Central memory CD4-positive, alpha-beta T cell (primary cell): ENCODE measurements around the gene SSTR1.

Source experiments
- DNase-seq: peaks from one replicate; pipeline ENCODE4 v3.0.0; 2022

Gene SSTR1

DNA sequence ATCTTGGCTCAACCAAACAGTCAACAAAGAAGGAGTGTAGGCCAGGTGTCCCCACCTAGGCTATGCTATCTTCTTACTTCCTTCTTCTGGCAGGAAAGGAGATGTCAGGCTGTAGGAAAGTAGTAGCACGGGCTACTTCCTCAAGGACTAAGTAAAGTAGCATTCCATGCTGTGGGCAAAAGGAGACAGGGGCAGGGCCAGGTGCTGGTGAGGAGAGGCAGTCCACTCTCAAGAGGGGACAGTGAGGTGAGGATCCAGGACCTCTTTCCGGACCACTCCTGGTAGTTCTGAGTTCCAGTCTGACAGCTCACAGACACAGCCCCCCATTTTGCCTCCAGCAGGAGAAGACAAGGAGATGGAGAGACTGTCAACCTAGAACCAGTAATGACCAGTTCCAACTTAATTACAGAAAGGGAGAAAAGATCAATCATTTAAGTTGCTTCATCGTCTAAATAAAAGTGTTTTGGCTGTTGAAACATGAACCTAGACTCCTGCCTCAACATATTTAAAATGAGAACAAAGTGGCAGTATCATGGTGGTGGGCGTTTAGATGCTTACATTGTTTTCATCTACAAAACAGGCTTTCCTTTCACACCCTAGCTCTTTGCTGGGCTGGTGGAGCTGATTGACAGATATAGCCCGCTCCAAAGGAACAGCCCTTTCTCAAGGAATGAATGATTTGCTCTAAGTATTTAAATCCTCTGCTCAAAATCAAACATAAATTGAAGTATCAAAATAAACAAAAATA is 5.1 kb upstream of the SSTR1 start:
- no peak for DNase-seq

DNA sequence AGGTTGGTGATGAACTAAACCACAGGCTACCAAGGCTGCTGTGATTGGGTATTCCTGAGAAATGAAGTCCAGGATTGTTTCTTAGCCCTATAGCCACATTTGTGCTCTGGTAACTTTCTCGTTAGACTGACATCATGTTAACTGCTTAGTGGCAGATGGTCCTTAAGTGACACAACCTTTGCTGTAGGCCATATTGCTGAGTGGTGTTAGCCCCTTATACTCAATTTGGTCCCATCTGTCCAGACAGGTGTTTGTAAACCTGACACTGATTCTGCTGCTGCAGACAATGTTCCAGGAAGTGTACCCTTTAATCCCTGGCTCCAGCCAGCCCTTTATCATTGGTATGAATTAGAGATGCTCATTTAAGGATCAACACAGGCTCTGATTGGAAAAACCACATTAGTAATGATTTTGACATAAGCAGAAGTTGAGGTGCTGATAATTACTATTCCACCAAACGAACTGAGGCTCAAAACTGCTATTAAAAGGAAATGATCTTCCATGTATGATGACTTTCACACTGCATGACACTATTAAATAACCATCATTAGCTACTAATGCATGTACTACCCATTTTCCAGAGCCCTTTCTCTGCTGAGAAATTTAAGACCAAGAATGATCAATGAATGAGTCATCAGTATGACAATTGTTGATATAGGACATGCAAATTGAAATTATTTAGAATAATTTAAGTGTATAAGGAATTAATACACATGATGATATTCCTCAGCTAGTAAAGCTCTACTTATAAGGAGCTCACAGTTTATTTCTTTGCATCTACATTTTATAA is 3.6 kb upstream of the SSTR1 start:
- DNase-seq, result no peak

DNA sequence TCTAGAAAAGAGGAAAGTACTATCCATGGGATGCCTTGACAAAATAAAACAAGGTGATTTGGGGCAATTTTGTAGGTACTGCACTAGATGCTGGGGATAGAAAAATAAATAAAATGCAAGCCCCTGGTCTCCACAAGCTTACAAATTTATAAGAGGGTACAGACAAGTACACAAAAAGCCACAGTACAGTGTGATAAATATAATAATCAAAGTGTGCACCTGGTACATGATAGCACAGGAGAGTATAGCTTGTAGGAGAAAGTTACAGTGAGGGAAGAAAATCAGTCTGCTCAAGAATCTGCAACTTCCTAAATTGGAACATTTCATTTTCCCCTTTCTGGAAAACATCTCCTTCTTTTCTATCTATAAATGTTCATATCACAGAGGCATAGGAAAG is 3.0 kb upstream of the SSTR1 start:
- no peak for DNase-seq

DNA sequence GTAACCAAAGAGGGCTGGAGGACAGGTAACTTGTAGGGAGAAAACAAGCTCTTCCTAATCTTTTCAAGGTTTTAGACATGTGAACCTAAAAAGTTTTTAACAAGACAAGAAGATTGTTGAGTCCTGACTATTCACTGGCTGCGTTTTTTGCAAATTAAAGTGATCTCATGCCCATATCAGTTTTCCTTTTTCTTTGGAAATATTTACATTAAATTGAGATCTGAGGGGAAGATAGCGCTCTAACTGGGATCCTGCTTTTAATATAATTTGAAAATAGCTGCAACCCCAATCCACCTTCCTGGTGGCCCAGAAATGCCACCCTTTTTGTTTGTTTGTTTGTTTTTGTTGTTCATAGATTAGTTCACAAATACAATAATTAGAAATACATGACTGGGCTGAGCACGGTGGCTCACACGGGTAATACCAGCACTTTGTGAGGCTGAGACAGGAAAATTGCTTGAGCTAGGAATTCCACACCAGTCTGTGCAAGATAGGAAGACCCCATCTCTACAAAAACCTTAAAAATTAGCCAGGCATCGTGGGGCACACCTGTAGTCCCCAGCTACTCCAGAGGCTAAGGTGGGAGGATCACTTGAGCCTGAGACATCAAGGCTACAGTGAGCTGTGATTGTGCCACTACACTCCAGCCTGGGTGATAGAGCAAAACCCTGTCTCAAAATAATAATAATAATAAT is 2.4 kb upstream of the SSTR1 start:
- no peak for DNase-seq

DNA sequence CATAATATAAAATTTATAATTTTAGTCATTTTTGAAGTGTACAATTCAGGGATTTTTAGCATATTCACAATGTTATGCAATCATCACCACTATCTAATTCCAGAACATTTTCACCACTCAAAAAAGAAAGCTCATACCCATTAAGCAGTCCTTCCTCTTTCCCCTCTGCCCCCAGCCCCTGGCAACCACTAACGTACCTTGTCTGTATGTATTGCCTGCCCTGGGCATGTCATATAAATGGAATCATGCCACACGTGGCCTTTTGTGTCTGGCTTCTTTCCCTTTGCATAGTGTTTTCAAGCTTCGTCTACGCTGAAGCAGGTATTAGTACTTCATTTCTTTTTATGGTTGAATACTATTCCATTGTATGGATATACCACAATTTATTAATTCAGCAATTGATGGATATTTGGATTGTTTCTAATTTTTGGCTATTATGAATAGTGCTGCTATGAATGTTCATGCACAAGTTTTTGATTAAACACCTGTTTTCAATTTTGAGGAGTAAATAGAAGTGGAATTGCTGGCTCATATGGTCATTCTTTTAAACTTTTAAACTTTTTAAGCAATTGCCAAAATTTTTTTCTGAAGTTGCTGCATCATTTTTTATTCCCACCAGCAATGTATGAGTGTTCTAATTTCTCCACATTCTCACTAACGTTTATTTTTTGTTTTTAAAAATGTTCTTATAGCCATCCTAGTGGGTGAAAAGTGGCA is 1.6 kb upstream of the SSTR1 start:
- no peak for DNase-seq

DNA sequence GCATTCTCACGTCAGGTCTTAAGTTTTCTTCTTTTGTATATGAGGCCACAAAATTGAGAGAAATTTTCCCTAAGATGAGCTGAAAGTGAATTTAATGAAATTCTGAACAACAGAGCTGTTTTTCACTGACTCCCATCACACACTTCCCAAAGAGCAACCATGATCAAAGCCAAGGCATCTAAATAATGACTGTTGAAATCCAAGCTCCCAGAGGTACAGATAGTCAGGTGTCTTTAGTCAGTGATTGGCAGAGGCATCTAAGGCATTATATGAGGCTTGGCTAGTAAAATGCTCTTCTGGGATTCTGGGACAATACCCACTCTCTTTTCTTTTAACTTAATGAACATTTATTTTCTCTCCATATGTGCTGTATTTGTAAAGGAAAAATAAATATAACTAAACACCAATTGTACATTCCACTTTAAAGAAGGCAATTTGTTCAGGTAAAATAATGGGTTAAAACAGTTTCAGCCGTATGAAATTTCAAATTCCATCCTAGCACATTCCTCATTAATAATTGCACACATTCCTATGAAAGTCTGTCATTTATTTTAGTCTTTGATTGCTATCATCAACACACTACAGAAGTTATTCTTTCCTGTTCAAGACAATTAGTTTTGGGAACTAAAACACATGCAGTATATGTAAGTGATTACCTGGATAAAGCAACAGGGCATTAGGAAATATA is 871 bp upstream of the SSTR1 start:
- no peak for DNase-seq

DNA sequence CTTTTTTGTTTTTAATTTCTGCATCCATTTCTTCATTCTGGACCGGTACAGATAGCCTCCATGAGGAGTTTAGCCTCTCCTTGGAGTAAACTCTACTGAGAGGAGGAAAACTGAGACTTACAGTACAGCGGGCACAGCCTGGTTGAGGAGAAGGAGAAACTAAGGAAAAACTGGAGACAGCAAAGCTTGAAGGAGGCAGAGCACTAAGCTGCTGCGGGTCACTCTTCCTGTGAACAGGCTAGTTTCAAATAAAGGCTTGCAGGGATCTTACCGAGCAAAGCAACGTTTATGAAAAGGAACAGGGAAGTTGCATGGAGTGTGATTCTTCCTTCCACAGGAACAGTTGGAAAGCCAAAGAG is 348 bp upstream of the SSTR1 start:
- DNase-seq, result no peak

DNA sequence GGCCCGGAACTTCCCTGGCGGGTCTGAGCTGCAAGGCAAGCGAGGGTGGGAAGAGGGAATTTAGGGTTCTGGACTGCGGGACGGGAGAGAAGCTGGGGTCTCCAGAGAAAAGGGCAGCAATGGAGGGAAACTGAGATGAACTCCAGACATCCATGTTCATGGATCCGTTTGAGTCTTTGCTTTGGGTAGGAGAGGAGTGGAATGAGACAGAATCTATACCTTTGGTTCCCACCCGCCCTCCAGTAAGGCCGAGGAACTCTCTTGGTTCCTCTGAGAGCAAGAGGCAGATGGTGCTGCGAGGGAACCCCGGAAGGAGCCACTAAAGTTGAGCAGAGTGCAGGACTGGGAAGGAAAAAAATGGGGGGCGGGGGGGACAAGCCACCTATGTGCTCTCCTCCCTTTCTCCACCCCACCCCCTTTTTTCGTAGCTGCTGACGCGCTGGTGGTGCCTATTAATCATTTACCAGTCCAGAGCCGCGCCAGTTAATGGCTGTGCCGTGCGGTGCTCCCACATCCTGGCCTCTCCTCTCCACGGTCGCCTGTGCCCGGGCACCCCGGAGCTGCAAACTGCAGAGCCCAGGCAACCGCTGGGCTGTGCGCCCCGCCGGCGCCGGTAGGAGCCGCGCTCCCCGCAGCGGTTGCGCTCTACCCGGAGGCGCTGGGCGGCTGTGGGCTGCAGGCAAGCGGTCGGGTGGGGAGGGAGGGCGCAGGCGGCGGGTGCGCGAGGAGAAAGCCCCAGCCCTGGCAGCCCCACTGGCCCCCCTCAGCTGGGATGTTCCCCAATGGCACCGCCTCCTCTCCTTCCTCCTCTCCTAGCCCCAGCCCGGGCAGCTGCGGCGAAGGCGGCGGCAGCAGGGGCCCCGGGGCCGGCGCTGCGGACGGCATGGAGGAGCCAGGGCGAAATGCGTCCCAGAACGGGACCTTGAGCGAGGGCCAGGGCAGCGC is 1.2 kb downstream of the SSTR1 start:
- DNase-seq, result no peak

DNA sequence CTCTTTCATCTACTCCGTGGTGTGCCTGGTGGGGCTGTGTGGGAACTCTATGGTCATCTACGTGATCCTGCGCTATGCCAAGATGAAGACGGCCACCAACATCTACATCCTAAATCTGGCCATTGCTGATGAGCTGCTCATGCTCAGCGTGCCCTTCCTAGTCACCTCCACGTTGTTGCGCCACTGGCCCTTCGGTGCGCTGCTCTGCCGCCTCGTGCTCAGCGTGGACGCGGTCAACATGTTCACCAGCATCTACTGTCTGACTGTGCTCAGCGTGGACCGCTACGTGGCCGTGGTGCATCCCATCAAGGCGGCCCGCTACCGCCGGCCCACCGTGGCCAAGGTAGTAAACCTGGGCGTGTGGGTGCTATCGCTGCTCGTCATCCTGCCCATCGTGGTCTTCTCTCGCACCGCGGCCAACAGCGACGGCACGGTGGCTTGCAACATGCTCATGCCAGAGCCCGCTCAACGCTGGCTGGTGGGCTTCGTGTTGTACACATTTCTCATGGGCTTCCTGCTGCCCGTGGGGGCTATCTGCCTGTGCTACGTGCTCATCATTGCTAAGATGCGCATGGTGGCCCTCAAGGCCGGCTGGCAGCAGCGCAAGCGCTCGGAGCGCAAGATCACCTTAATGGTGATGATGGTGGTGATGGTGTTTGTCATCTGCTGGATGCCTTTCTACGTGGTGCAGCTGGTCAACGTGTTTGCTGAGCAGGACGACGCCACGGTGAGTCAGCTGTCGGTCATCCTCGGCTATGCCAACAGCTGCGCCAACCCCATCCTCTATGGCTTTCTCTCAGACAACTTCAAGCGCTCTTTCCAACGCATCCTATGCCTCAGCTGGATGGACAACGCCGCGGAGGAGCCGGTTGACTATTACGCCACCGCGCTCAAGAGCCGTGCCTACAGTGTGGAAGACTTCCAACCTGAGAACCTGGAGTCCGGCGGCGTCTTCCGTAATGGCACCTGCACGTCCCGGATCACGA is 2.2 kb downstream of the SSTR1 start:
- no peak for DNase-seq

DNA sequence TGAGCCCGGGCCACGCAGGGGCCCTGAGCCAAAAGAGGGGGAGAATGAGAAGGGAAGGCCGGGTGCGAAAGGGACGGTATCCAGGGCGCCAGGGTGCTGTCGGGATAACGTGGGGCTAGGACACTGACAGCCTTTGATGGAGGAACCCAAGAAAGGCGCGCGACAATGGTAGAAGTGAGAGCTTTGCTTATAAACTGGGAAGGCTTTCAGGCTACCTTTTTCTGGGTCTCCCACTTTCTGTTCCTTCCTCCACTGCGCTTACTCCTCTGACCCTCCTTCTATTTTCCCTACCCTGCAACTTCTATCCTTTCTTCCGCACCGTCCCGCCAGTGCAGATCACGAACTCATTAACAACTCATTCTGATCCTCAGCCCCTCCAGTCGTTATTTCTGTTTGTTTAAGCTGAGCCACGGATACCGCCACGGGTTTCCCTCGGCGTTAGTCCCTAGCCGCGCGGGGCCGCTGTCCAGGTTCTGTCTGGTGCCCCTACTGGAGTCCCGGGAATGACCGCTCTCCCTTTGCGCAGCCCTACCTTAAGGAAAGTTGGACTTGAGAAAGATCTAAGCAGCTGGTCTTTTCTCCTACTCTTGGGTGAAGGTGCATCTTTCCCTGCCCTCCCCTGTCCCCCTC is 3.0 kb downstream of the SSTR1 start:
- DNase-seq, result no peak

DNA sequence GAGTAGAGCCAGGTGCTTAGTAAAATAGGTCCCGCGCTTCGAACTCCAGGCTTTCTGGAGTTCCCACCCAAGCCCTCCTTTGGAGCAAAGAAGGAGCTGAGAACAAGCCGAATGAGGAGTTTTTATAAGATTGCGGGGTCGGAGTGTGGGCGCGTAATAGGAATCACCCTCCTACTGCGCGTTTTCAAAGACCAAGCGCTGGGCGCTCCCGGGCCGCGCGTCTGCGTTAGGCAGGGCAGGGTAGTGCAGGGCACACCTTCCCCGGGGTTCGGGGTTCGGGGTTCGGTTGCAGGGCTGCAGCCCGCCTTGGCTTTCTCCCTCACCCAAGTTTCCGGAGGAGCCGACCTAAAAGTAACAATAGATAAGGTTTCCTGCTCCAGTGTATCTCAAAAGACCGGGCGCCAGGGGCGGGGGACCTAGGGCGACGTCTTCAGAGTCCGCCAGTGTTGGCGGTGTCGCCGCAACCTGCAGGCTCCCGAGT is 3.6 kb downstream of the SSTR1 start:
- no peak for DNase-seq

DNA sequence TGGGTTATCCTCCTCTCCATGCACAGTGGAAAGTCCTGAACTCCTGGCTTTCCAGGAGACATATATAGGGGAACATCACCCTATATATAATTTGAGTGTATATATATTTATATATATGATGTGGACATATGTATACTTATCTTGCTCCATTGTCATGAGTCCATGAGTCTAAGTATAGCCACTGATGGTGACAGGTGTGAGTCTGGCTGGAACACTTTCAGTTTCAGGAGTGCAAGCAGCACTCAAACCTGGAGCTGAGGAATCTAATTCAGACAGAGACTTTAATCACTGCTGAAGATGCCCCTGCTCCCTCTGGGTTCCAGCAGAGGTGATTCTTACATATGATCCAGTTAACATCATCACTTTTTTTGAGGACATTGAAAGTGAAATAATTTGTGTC is 4.4 kb downstream of the SSTR1 start:
- no peak for DNase-seq

DNA sequence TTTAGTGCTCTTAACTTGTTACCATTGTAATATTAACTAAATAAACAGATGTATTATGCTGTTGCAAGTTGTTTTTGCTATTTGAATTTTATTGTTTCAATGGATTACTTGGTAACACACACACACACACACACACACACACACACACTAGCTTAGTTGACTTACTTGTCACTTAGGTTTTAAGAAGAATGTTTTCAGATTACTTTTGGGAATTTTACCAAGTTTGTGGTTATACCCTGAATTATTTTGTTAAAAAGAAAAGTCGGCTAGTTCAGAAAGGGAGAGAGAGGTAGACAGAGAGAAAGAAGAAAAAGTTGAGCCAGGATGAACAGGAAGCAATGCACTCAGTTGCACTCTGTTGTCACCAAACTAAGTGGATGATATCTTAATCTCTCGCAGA is 5.3 kb downstream of the SSTR1 start:
- DNase-seq, result no peak

DNA sequence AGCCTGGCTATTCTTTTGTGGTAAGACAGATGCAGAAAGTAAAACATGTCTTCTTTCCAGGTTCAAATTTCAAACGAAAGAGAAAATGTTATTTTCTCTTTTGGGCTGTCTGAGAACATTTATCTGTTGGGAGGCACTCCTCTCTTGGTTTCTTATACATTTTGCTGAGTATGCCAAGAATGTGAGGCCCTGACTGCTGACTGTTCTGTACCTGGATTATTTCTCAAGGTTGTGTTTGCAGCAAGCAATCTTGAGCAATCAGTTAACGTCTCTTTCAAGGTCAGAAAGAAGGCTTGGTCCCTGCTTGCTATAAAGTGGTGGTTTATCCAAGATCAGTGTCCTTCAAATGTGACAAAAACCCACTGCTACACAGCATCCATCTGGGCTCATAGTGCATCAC is 9.8 kb downstream of the SSTR1 start:
- DNase-seq, result no peak

DNA sequence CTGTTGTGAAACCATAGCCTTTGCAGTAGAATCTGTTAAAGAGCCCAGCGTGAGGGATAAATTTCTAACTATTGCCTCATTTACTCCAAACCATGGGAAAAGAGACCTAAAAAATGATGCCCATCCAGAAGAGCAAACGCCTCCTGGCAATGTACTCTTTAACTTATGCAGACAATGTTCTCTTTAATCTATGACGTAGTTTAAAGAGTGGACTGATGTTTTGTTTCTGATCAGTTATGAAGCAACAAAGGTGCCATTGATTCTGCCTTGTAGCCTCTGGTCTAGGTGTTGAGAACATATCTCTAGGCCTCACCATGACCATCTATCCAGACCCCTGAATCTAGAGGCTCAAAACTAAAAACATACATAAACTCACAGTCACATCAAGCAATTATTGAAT is 13.4 kb downstream of the SSTR1 start:
- DNase-seq, result no peak

DNA sequence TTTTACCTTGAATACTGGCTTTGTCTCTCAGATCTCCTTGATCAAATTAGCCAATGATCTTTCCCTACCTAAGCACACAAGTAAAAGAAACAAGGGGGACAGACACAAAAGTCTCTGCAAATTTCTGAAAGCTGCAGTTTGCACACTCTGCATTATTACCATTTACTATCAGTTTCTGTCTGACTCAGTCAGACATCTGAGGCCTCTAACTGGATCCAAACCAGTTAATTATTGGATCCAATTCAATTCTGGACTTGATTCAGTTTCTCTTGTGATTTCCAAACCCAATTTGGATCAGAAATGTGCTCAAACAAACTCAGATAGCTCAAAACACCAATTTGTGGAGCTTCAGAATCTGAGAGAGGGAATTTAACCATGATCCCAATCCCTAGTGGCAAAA is 16.6 kb downstream of the SSTR1 start:
- DNase-seq, result no peak

DNA sequence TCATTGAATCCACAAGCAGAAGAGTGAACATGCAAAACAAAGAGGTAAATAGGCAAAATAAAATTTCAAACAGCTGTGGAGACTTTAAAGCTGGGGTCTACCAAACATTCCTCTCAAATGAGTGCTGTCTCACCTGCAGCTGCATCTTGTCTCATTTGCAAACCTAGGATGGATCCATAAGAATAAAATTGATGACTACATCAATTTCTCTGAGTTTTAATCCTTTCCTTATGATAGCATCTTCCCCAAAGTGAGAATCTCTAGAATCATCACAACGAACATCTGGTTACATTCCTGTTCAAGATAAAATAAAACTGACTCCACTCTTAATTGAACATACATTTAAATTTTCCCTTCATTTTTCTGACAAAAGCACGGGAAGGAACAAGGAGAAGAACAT is 18.2 kb downstream of the SSTR1 start:
- no peak for DNase-seq

DNA sequence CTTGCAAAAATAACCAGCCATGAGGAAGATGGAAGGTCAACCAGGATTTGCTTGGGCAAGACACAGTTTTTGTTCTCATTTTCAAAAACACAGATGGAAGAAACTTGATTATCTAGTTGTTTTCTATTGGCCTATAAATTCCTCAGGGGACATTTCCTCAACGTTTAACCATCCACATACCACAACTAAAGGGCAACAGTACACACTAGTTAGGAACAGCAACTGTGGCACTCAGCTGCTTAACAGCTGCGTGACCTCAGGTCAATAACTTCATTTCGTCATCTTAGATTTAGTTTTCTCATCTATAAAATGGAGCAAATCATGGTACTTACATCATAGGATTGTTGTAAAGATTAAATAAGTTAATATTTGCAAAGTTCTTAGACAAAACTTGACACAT is 18.7 kb downstream of the SSTR1 start:
- no peak for DNase-seq

DNA sequence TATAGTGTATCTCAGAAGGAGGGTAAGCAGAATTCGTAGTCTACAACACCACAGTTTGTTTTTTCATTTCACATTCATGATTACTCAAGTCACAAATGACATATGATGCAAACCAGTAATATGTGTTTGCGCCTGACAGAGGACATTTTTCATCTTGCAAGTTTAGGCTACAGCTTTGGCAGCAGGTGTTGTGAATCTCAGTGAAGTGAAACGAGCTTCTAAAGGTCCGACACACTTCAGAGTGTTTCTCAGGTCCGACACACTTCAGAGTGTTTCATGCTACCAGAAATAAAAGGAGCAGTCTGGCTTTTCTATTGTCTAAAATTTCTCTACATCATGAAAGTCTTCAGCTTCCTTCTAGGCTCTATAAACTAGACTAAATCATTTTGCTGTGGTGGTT is 25.5 kb downstream of the SSTR1 start:
- no peak for DNase-seq

DNA sequence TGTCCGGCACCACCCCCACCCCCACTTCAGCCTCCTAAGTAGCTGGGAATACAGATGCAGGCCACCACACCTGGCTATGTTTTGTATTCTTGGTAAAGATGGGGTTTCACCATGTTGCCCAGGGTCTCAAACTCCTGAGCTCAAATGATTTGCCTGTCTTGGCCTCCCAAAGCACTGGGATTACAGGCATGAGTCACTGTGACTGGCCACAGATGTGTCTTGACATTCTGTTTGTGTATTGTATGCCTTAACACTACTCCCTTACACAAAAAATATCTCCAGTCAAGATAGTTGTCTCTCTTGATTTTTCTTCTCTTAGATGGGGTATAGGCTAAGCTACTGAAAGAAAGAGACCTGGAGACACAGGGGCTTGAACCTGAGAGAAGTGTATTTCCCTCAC is 30.6 kb downstream of the SSTR1 start:
- no peak for DNase-seq
